ENCODE data around the gene PLXNB2. TPM values are rescaled to one million over a fixed set of nuclear protein-coding genes. Genes with fewer than 3 reads are reported as not detected.
A peak's percentile ranks its signal among the peaks of the same experiment; 100 is the strongest.

Gene PLXNB2
- polyA plus RNA-seq, 10 donors = 60.5 to 100 (median 83.4) TPM

GRCh38 chr22:50236731-50237409, 70.6 kb downstream of the PLXNB2 start:
- DNase-seq = peak in 1 of 3 donors; percentile 21

- DNase-seq = no peak
Observed at GRCh38 chr22:50233223-50233622, 74.2 kb downstream of the PLXNB2 start.

- DNase-seq = no peak
Observed at GRCh38 chr22:50232481-50233151, 74.8 kb downstream of the PLXNB2 start.

DNA sequence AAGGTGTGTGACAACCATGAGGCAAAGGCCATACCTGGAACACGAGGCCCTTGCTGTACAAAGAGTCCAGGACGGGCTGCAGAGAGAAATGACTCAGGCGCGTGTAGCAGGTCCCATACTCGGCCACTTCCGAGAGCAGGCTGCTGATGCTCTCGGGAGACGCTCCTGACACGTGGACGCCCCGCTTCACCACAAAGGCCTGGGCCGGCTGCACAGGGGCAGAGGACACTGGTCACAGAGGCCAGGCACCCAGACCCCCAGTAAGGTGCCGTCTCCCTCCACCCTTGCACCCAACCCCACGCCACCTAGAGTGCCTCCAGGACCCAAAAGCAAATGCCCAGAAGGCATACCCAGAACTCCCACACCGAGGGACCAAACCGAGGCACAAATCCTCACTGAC, 78.1 kb downstream of the PLXNB2 start:
- no peak for DNase-seq

GRCh38 chr22:50228366-50228765, 79.1 kb downstream of the PLXNB2 start:
- DNase-seq = no peak

DNA sequence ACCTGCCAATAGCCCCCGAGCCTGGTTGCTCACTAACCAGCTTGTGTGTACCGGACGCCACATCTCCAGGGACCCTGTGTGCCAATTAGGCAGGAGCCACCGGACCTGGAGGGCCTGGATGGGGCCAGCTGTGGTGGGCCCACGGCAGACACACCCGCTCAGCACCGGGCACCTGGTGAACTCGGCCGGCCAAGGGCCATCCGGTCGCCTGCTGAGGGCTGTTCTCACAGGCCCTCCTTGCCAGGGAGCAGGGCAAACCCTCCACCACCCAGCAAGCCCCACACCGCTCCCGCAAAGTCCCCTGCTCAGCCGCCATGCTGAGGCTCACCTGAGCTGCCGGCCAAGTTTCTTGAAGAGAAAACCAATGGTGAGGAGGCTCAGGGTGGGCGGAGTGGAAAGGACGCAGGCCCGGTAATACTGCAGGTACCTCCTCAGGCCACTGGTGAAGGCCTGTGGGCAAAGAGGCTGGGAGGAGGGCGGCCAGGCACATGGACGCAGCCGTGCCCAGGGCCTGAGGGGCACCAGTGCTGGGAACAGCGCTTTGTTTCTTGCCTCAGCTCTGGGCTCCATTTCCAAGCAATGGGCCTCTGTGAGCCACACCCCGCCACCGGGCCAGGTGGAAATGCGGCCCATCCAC, 79.7 kb downstream of the PLXNB2 start:
- DNase-seq = no peak

- no peak for DNase-seq
Observed at GRCh38 chr22:50226875-50227165, 80.6 kb downstream of the PLXNB2 start.

GRCh38 chr22:50226063-50226874, 81.2 kb downstream of the PLXNB2 start:
- no peak for DNase-seq

DNA sequence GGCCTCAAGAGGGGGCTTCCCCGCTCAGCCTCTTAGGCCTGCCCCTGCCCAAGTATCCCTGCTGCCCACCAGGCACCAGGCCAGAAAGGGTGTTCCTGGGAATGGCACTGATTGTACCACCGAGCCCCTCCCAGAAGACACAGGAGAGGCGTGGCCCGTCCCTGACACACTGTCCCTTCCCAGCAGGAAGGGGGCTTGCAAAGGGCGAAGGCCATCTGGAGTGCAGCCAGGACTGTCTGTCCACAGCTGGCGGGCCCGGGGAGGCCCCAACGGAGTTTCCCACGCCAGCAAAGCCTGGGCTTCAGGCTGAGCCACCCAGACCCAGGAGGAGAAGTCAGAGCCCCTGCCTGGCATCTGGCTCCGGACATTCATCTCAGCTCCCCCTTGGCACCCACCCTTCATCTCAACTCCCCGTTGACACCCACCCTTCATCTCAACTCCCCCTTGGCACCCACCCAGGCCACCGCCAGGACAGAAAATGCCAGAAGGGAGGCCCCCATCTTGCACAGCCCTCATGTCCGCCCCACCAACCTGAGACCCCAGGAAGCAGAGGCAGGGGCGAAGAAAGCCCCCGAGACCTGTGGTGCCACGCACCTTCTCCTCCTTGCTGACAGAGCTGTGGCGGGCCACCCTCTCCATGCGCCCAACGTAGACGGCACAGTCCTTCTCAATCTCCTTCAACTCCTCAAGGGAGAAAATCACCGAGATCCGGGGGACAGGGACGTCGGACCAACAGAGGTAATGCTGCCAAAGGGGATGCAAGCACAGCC, 82.1 kb downstream of the PLXNB2 start:
- DNase-seq = no peak

Other genes with a start within 250 kb of the PLXNB2 start
- not detected for gene TTLL8, start 249.3 kb downstream of the PLXNB2 start, polyA plus RNA-seq (ENCODE audit: insufficient read length in 10 of 10)
- gene MLC1, start 222.2 kb downstream of the PLXNB2 start, polyA plus RNA-seq (ENCODE audit: insufficient read length in 10 of 10) = 1 to 10 TPM in 2 of 10 donors, under 1 TPM in 8; 0.39 to 1.4 (median 0.78) TPM
- under 1 TPM; 0.12 to 0.61 (median 0.39) TPM for gene MOV10L1, start 217.6 kb downstream of the PLXNB2 start, polyA plus RNA-seq (ENCODE audit: insufficient read length in 10 of 10)
- under 1 TPM in 8 of 10 donors, not detected in 2; 0.08 to 0.24 (median 0.11) TPM for gene PANX2, start 136.9 kb downstream of the PLXNB2 start, polyA plus RNA-seq (ENCODE audit: insufficient read length in 10 of 10)
- 10 to 100 TPM; 12.0 to 21.1 (median 17.5) TPM for gene TRABD, start 121.7 kb downstream of the PLXNB2 start, polyA plus RNA-seq (ENCODE audit: insufficient read length in 10 of 10)
- 10 to 100 TPM in 9 of 10 donors, 1 to 10 TPM in 1; 6.8 to 16.9 (median 12.4) TPM for gene SELENOO, start 106.6 kb downstream of the PLXNB2 start, polyA plus RNA-seq (ENCODE audit: insufficient read length in 10 of 10)
- gene TUBGCP6, start 62.6 kb downstream of the PLXNB2 start, polyA plus RNA-seq (ENCODE audit: insufficient read length in 10 of 10) = 10 to 100 TPM; 15.8 to 38.6 (median 24.1) TPM
- 10 to 100 TPM in 9 of 10 donors, 1 to 10 TPM in 1; 9.2 to 23.1 (median 16.1) TPM for gene HDAC10, start 56.4 kb downstream of the PLXNB2 start, polyA plus RNA-seq (ENCODE audit: insufficient read length in 10 of 10)
- 10 to 100 TPM in 9 of 10 donors, 1 to 10 TPM in 1; 8.6 to 38.0 (median 22.5) TPM for gene MAPK12, start 46.0 kb downstream of the PLXNB2 start, polyA plus RNA-seq (ENCODE audit: insufficient read length in 10 of 10)
- 1 to 10 TPM; 4.6 to 8.4 (median 5.8) TPM for gene MAPK11, start 37.3 kb downstream of the PLXNB2 start, polyA plus RNA-seq (ENCODE audit: insufficient read length in 10 of 10)
- 1 to 10 TPM; 3.3 to 7.7 (median 4.6) TPM for gene DENND6B, start 19.4 kb upstream of the PLXNB2 start, polyA plus RNA-seq (ENCODE audit: insufficient read length in 10 of 10)
- gene PPP6R2, start 35.7 kb upstream of the PLXNB2 start, polyA plus RNA-seq (ENCODE audit: insufficient read length in 10 of 10) = 10 to 100 TPM; 24.6 to 37.0 (median 31.5) TPM
- gene SBF1, start 167.4 kb upstream of the PLXNB2 start, polyA plus RNA-seq (ENCODE audit: insufficient read length in 10 of 10) = 10 to 100 TPM; 29.7 to 43.8 (median 37.9) TPM
- gene ADM2, start 173.9 kb upstream of the PLXNB2 start, polyA plus RNA-seq (ENCODE audit: insufficient read length in 10 of 10) = under 1 TPM; 0.25 to 0.63 (median 0.39) TPM
- under 1 TPM in 1 of 10 donors, not detected in 9; 0.14 TPM for gene MIOX, start 179.2 kb upstream of the PLXNB2 start, polyA plus RNA-seq (ENCODE audit: insufficient read length in 10 of 10)
- gene LMF2, start 200.1 kb upstream of the PLXNB2 start, polyA plus RNA-seq (ENCODE audit: insufficient read length in 10 of 10) = 10 to 100 TPM; 25.8 to 49.4 (median 38.2) TPM
- gene NCAPH2, start 200.6 kb upstream of the PLXNB2 start, polyA plus RNA-seq (ENCODE audit: insufficient read length in 10 of 10) = 10 to 100 TPM; 24.5 to 39.8 (median 32.0) TPM
- gene SCO2, start 218.0 kb upstream of the PLXNB2 start, polyA plus RNA-seq (ENCODE audit: insufficient read length in 10 of 10) = 1 to 10 TPM in 8 of 10 donors, not detected in 2; 1.3 to 5.0 (median 3.2) TPM
- gene TYMP, start 222.4 kb upstream of the PLXNB2 start, polyA plus RNA-seq (ENCODE audit: insufficient read length in 10 of 10) = 1 to 10 TPM; 2.6 to 5.5 (median 3.6) TPM
- gene KLHDC7B, start 238.3 kb upstream of the PLXNB2 start, polyA plus RNA-seq (ENCODE audit: insufficient read length in 10 of 10) = under 1 TPM in 2 of 10 donors, not detected in 8; 0.18 to 0.19 TPM